ENCODE results near the gene MYRF. TPM values are rescaled to one million over a fixed set of nuclear protein-coding genes. Genes with fewer than 3 reads are reported as not detected.

Gene MYRF
- total RNA-seq, 4 donors from 2014 or later: 0.24 to 2.8 (median 0.83) TPM

GRCh38 chr11:61709110-61709509 is 43.3 kb upstream of the MYRF start:
- Histone ChIP-seq H3K27me3 (peaks cover 15% of the 10 kb centered on the region), H3K4me3 (no peak overlapping the region), H3K27ac (no peak overlapping the region), H3K4me1 (no peaks in the 10 kb centered on the region), H3K36me3 (no peaks in the 10 kb centered on the region), H3K9me3 (no peaks in the 10 kb centered on the region)
- no peak for DNase-seq (ENCODE audit: low spot score in 2 of 2)
- 95% methylated on average over 7 of the region's 7 CpGs for WGBS
- TF ChIP-seq POLR2A (IDR thresholded peaks at IDR 0.05) (no peak), CTCF (IDR thresholded peaks at IDR 0.05) (no peak), EP300 (IDR thresholded peaks at IDR 0.05) (no peak), POLR2AphosphoS5 (IDR thresholded peaks at IDR 0.05) (no peak)

- TF ChIP-seq POLR2AphosphoS5 (IDR thresholded peaks at IDR 0.05) (no peak), POLR2A (IDR thresholded peaks at IDR 0.05) (no peak), CTCF (IDR thresholded peaks at IDR 0.05) (no peak)
- no peak for DNase-seq (ENCODE audit: low spot score in 2 of 2)
- Histone ChIP-seq H3K27me3 (peaks cover 11% of the 10 kb centered on the region), H3K36me3 (no peaks in the 10 kb centered on the region), H3K27ac (no peak overlapping the region), H3K9me3 (no peaks in the 10 kb centered on the region), H3K4me3 (no peak overlapping the region), H3K4me1 (no peaks in the 10 kb centered on the region)
- 90% methylated on average over 6 of the region's 7 CpGs for WGBS
These were observed 42.9 kb upstream of the MYRF start for GRCh38 chr11:61709572-61709971.

- peaks cover 7% of the 10 kb centered on the region for H3K27me3 ChIP-seq
- no peaks in the 10 kb centered on the region for H3K4me1 ChIP-seq
- DNase-seq (ENCODE audit: low spot score in 2 of 2): no peak
- no peaks in the 10 kb centered on the region for H3K36me3 ChIP-seq
- no peaks in the 10 kb centered on the region for H3K9me3 ChIP-seq
- TF ChIP-seq POLR2AphosphoS5 (IDR thresholded peaks at IDR 0.05) (no peak), CTCF (IDR thresholded peaks at IDR 0.05) (no peak)
- no peak overlapping the region for H3K4me3 ChIP-seq
- H3K27ac ChIP-seq: no peak overlapping the region
- 79% methylated on average over 5 of the region's 7 CpGs for WGBS
These were observed 42.4 kb upstream of the MYRF start for GRCh38 chr11:61710019-61710418.

- Histone ChIP-seq H3K4me3 (no peak overlapping the region), H3K4me1 (peaks cover 6% of the 10 kb centered on the region), H3K27ac (no peak overlapping the region), H3K36me3 (no peaks in the 10 kb centered on the region), H3K9me3 (no peaks in the 10 kb centered on the region), H3K27me3 (peaks cover 3% of the 10 kb centered on the region)
- WGBS: 90% methylated on average over 14 of the region's 14 CpGs
- no peak for TF ChIP-seq CTCF (IDR thresholded peaks at IDR 0.05)
- no peak for TF ChIP-seq POLR2A (IDR thresholded peaks at IDR 0.05)
- no peak for TF ChIP-seq EP300 (IDR thresholded peaks at IDR 0.05)
- no peak for TF ChIP-seq POLR2AphosphoS5 (IDR thresholded peaks at IDR 0.05)
- DNase-seq (ENCODE audit: low spot score in 2 of 2): no peak
These were observed 41.4 kb upstream of the MYRF start for GRCh38 chr11:61711037-61711436.

GRCh38 chr11:61711498-61711897 is 40.9 kb upstream of the MYRF start:
- no peaks in the 10 kb centered on the region for H3K36me3 ChIP-seq
- TF ChIP-seq POLR2A (IDR thresholded peaks at IDR 0.05) (no peak), POLR2AphosphoS5 (IDR thresholded peaks at IDR 0.05) (no peak), CTCF (IDR thresholded peaks at IDR 0.05) (no peak), EP300 (IDR thresholded peaks at IDR 0.05) (no peak)
- no peak overlapping the region for H3K4me3 ChIP-seq
- H3K9me3 ChIP-seq: no peaks in the 10 kb centered on the region
- WGBS: 79% methylated on average over 5 of the region's 6 CpGs
- DNase-seq (ENCODE audit: low spot score in 2 of 2): no peak
- peaks cover 3% of the 10 kb centered on the region for H3K27me3 ChIP-seq
- H3K4me1 ChIP-seq: peaks cover 8% of the 10 kb centered on the region
- H3K27ac ChIP-seq: no peak overlapping the region
